Coronary artery (tissue), 2 donors: ENCODE data around the gene CADPS.

Experiments
- DNase-seq: peaks from one replicate; pipeline ENCODE4 v3.0.0-alpha.2; 2017; ENCODE audit warnings: low spot score
- H3K27ac ChIP-seq, 2 donors: fragments of 200-600 bp; sonication (generic); one replicate each; pipeline ENCODE4 v1.5.1; 2016 to 2019
- H3K4me3 ChIP-seq: fragments of 200-600 bp; sonication (generic); 2 replicates; pipeline ENCODE4 v1.5.1; 2016; ENCODE audit warnings: mild to moderate bottlenecking, moderate library complexity
- TF ChIP-seq, protein P1 (sequence below): fragments of 200-600 bp; sonication (generic); IDR thresholded peaks from one replicate; pipeline ENCODE4 v1.5.1; 2019; ENCODE audit warnings: antibody characterized with exemption

Gene CADPS

DNA sequence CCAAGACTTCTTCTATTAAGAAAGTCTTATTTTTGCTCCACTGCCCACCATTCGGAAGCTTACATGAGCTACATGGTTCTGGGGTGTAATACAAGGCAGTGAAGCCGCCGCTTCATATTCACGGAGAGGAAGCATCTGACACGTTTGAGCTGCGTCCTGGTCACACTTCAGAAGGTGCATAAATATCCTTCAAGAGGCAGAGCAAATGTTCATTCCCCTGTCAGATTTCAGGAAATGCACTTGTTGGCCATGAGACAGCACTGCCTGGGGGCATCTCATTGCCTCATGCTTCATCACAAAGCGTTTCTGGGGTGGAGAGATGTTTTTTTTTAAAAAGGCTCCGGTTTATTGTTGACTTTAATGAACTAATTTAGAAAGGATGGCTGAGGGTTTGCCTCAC lies 119.9 kb downstream of the CADPS start:
- Histone ChIP-seq H3K4me3 (no peak overlapping the region), H3K27ac (no peak overlapping the region)
- TF ChIP-seq, protein P1, sequence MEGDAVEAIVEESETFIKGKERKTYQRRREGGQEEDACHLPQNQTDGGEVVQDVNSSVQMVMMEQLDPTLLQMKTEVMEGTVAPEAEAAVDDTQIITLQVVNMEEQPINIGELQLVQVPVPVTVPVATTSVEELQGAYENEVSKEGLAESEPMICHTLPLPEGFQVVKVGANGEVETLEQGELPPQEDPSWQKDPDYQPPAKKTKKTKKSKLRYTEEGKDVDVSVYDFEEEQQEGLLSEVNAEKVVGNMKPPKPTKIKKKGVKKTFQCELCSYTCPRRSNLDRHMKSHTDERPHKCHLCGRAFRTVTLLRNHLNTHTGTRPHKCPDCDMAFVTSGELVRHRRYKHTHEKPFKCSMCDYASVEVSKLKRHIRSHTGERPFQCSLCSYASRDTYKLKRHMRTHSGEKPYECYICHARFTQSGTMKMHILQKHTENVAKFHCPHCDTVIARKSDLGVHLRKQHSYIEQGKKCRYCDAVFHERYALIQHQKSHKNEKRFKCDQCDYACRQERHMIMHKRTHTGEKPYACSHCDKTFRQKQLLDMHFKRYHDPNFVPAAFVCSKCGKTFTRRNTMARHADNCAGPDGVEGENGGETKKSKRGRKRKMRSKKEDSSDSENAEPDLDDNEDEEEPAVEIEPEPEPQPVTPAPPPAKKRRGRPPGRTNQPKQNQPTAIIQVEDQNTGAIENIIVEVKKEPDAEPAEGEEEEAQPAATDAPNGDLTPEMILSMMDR, result no peak
- DNase-seq, result no peak

DNA sequence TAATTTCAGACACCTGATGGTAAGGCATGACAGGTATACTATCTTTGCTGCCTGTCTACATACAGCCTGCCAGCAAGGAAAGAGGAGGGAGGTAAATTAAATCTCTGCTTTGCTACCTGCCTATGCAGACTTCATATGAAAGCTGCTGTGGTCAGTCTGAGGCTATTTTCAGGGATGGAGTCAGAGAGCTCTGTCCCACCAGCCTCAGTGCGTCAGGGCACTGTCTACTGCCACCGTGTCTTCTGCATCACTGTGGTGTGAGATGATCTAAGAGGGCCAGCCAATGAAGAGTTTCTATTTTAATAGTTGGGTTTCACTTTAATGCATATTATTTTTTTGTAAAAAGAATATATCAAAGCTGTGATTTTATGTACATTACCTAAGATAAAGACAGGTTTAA lies 125.6 kb downstream of the CADPS start:
- H3K27ac ChIP-seq, result no peak overlapping the region
- H3K4me3 ChIP-seq, result no peak overlapping the region
- no peak for DNase-seq
- TF ChIP-seq, protein P1, result no peak

DNA sequence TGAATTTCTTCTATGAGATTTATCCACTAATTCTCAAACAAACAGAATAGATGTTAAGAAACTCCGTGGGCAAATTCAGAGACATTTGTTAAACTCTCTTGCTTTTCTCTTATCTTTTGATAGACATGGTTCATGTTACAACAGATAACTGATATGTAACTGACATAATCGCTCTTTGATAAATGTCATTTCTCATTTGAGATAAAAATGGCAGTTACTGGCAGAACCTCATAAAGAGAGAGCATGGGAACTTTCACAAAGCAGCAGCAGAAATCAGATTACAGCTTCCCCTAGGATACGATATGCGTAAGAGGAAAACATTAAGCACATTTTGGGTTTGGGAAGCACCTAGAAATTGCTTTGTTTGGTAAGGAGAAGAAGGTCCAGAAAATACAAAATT lies 126.1 kb downstream of the CADPS start:
- H3K4me3 ChIP-seq, result no peak overlapping the region
- TF ChIP-seq, protein P1, result no peak
- H3K27ac ChIP-seq, result no peak overlapping the region
- no peak for DNase-seq

DNA sequence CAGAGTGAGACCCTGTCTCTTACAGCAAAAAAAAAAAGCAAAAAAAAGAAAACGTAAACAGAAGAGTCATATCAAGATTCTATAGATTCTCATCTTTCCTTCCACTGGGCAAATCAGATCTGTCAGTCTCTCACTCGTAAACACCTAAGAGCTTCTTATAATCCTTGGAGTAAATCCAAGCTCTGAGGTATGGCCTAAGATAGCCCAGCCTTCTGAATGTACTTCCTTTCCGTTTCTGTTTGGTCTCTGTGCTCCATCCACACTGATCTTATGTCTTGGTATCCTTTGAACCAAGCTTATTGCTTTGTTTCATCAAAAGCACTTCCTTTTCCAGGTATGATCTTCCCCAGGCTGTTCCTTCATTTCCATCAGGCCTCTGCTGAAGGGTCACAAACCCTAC lies 137.8 kb downstream of the CADPS start:
- Histone ChIP-seq H3K27ac (no peak overlapping the region), H3K4me3 (no peak overlapping the region)
- no peak for DNase-seq
- TF ChIP-seq, protein P1, result no peak

DNA sequence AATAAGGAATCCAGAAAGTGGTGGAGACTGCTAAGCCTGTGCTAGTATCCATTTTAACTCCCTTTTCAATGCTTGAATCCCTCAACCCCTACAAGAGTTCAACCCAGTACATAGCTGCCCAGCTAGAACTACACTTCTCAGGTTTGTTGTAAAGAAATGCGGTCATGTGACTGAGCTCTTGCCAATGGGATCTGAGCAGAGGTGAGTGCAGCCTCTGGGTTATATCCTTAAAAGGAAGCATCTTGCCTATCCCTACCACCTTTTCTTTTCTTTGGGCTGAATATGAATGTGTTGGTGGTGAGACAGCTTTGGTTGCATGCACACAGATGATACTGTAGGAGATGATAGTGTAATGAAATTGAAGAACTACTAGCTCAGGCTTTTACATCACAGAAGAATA lies 139.7 kb downstream of the CADPS start:
- no peak for DNase-seq
- H3K27ac ChIP-seq, result no peak overlapping the region
- H3K4me3 ChIP-seq, result no peak overlapping the region
- TF ChIP-seq, protein P1, result no peak

DNA sequence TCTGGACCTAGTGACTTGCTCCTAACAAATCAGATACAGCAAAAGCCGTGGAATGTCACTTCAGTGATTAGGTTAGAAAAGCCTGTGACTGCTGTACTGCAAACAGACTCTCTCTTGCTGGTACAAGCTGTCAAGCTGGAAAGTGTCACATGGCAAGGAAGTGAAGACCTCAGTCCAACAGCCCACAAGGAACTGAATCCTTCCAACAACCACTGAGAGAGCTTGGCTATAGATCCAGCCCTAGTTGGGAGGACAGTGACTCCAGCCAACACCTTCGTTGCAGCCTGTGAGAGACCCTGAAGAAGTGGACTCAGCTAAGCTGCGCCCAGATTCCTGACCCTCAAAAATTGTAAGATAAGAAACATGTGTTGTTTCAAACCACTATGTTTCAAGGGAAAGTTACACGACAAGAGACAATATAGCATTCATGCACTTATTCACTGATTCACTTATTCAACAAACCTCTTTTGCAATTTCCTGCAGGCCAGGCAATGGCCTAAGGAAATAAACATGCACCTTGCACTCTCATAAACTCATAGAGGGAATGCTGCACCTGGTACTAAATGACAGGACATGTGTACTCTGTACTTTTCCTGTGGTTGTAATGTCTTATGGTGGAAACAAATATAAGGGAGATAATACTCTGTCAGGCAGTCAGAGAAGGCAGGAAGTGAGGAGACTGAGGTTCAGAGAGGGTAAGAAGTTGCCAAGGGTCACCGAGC lies 142.9 kb downstream of the CADPS start:
- no peak for DNase-seq
- no peak overlapping the region for H3K27ac ChIP-seq
- H3K4me3 ChIP-seq, result no peak overlapping the region
- TF ChIP-seq, protein P1, result no peak

DNA sequence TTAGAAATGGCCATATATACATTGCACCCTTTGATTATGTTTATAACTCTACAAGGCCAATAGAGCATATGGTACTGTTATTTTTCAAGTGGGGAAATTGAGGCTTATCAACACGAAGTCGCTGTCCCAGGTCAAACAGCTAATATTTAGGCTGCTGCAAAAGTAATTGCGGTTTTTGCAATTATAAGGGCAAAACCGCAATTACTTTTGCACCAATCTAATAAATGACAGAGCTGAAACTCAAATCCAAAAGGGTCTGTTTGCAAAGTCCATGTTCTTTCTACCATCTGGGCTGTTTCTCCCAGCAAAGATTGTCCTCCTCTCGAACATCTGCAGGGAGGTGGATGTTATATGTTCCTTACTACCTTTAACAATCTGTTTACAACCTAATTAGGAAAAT lies 147.2 kb downstream of the CADPS start:
- Histone ChIP-seq H3K27ac (no peak overlapping the region), H3K4me3 (no peak overlapping the region)
- TF ChIP-seq, protein P1, result no peak
- DNase-seq, result no peak
